ENCODE measurements around the gene EHBP1L1.

Gene EHBP1L1

DNA sequence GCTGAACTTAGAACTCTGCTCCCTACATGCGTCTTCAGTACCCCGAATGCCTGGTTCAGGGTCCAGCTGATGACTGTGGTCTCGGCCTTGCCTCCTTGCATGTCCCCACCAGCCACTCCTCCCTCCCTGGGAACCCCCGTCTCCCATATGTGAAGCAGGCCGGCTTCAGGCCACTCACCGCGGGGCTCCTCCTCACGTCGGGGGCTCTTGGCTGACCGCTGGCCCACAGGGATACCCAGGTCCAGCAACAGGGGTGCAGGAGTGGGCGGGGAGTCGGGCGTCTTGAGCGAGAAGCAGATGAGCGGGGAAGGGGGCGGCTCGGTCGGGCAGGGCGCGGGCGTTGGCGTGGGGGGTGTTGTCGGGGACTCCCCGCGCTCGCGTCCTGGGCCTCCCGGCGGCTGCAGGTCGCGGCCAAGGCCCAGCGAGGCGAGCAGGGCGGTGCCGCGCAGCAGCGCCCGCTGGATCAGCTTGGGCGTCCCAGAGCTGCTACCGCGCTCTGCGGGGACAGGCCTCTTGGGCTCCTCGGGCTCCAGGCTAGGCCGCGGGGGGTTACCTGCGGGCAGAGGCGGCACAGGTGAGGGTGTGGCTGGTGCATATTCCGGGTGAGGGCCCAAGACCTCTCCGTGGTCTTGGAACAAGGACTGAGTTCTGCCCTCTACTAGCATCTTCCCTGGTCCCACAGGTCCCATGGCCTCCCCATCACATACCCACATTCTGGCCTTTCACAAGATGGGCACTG is 23.5 kb downstream of the EHBP1L1 start:
- DNase-seq, result no peak

GRCh38 chr11:65599955-65600246 is 24.0 kb downstream of the EHBP1L1 start:
- DNase-seq, result no peak

GRCh38 chr11:65604258-65604657 is 28.4 kb downstream of the EHBP1L1 start:
- no peak for DNase-seq

- no peak for DNase-seq
Observed at GRCh38 chr11:65606876-65607613, 31.2 kb downstream of the EHBP1L1 start.

- no peak for DNase-seq
Observed at GRCh38 chr11:65607614-65608426, 32.0 kb downstream of the EHBP1L1 start.

DNA sequence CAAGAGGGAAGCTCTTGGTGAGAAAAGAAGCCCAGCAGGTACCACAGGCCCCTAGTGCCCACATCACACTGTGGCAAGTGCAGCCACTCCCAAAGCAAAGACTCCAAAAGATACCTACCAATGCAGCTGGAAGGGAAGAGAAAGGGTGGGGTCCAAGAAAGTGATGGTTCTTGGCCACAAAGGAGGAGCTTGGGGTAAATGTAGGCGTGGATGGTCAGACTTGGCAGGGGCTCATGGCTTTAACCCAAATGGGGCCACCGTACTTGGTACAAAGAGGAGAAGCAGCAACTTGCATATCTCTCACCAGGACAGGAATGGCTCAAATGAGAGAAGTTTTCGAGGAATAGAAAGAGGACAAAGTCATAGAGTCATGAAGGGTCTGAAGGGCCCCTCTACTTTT is 33.4 kb downstream of the EHBP1L1 start:
- no peak for DNase-seq

DNA sequence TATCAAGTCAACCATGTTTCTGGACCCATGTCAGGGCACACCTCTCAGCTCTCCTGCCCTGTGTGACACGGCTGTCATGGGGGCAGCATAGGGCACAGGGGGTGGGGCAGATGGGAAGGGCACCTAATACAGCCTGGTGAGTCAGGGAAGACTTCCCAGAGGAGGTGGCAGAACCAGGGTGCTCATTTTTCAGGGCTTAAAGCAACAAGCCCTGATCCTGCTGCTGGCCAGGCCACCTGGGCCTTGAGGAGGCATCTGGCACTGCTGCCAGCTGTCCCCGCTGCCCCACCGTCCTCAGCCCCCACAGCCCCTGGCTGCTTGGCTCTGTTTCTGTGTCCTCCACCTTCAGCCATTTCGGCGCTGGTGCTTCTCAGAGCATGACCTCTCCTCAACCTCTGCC is 33.8 kb downstream of the EHBP1L1 start:
- DNase-seq, result no peak

GRCh38 chr11:65610404-65610803 is 34.6 kb downstream of the EHBP1L1 start:
- no peak for DNase-seq

DNA sequence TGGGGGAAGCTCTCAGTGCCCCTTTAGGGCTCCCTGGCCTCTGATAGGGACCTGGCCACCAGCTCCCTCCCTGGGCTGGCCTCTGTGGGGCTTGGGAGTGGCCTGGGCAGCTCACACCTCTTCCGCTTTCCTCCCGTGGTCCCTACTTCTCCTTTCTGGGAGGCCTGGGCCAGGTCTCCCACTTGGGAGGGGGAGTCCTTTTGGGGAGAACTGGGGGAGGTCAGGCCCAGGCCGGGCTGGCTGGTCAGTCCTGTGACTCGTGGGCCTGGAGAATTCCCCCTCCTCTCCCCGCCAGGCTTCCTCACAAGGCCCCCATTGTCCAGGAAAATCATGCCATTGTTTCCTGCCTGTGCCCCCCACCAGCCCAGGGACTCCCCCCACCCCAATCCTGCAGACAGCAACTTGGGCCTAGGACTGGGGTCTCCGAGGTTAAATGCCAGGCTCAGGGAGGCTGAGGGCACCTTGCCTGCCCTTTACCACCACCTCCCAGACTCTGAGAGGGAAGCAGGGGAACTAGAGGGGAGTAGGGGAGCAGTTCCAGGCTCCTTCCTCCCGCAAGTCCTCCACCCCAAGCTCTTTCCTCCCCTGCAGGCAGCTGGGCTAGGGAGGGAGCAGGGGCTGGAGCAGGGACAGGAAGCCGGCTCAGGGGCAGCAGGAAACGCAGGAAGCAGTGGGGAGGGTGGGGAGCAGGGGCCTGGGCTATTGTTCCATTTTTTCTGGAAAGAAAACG is 35.3 kb downstream of the EHBP1L1 start:
- no peak for DNase-seq

GRCh38 chr11:65611758-65612603 is 36.1 kb downstream of the EHBP1L1 start:
- no peak for DNase-seq

- DNase-seq, result no peak
Observed at GRCh38 chr11:65612691-65613090, 36.8 kb downstream of the EHBP1L1 start.

DNA sequence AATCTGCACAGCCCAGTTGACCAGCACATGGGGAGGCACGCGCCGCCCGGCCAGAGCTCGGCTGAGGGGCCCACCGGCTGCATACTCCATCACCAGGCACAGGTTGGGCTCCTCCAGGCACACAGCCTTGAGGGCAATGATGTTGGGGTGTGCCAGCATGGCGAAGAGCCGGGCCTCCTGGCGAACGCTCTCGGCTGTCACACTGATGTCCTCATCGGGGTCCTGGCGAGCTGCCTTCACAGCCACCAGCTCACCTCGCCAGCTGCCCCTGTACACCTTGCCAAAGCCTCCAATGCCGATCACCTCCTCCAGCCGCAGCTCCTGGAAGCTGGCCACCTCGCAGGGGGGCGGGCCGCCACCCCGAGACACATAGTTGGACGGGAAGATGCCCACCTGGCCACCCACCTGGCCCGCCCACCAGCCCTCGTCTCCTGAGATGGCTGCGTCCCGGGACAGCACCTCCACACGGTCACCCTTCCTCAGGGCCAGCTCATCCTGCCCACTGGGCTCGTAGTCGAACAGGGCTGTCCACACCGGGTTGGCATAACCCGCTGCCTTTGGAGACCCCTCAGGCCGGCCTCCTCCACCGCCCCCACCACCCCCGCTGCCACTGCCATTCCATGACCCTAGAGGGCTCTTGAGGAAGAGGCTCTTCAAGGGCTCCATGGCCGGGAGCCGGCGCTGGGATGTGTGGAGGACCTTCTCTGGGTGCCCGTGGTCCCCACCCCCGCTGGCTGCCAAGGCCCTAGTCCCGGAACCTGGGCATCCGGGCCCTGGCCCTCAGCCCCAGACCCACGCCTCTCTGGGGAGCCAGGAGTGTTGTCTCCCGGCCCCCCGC is 37.5 kb downstream of the EHBP1L1 start:
- no peak for DNase-seq

DNA sequence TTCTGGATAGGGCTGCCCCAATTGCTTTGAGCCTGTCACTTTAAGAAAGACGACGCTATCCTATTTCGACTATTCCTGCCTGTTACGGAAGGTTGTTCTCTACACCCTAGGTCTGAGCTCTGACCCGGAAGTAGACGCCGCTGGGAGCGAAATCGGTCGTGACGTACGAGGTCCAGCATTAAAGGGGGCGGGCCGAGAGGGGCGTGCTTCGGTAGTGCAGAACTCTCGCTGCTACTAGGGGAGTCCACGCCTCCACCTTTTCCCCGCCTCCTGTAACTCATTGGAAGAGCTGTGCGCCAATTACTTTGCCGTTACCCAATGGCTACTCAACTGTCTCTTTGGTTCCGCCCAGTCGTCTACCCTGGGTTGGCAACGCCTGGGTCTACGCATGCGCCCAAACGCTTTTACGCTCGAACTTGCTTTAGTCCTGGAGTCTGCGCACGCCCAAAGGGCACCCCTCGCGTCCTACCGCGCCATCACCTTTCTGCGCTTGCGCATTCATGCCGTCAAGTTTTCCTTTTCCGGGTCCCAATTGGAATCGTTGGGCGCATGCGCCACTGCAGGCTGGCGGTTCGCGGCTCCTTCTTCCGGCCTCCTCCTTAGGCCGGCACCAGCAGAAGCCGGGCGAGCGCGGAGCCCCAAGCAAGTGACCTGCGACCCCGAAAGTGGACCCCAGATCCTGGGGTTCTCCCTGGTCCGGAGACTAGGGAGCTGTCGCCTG is 39.5 kb downstream of the EHBP1L1 start, which contains the start of gene PCNX3:
TSS of gene PCNX3 (plus strand) at position 548 of the 721 bp plus-strand sequence. CDS start 536 bp downstream, outside the sequence.
- DNase-seq, result peak; percentile 100

DNA sequence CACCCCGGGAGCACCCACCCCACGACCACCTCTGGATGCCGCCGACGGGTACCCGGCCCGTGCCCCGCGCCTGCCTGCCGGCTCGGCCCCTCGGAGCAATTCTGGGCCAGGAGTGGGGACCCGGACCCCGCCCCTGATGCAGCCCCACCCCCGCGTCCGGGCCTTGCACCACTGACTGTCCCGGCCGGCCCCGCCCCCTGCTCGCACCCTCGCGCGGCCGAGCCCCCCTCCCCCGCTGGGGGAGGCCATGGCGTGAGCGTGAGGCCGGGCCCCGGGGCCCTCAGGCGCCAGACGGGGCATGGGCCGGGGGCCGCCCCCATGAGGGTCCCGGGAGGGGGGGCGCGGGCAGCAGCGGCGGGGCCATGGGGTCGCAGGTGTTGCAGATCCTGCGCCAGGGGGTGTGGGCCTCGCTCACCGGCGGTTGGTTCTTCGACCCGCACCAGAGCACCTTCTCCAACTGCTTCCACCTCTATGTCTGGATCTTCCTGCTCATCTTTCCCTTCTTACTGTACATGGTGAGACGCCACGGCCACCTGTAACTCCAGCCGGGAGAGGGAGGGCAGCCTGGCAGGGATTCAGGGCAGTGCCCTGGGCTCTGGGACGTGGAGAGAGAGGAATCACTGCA is 40.2 kb downstream of the EHBP1L1 start:
- DNase-seq, result no peak

- DNase-seq, result no peak
Observed at GRCh38 chr11:65616575-65617001, 40.7 kb downstream of the EHBP1L1 start.

- DNase-seq, result no peak
Observed at GRCh38 chr11:65617136-65617850, 41.4 kb downstream of the EHBP1L1 start.

DNA sequence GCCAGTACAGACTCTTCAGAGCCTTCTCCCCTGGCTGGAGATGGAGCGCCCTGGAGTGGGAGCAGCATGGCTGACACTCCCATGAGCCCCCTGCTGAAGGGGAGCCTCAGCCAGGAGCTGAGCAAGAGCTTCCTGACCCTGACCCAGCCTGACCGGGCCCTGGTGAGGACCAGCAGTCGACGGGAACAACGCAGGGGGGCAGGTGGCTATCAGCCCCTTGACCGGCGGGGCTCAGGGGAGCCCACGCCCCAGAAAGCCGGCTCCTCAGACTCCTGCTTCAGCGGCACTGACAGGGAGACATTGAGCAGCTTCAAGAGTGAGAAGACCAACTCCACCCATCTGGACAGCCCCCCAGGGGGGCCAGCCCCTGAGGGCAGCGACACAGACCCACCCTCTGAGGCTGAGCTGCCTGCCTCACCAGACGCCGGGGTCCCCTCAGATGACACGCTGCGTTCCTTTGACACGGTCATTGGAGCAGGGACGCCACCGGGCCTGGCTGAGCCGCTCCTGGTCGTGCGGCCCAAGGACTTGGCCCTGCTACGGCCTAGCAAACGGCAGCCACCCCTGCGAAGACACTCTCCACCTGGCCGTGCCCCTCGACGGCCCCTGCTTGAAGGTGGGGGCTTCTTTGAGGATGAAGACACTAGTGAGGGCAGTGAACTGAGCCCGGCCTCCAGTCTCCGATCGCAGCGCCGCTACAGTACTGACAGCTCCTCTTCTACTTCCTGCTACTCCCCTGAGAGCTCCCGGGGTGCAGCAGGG is 42.3 kb downstream of the EHBP1L1 start:
- DNase-seq, result no peak

DNA sequence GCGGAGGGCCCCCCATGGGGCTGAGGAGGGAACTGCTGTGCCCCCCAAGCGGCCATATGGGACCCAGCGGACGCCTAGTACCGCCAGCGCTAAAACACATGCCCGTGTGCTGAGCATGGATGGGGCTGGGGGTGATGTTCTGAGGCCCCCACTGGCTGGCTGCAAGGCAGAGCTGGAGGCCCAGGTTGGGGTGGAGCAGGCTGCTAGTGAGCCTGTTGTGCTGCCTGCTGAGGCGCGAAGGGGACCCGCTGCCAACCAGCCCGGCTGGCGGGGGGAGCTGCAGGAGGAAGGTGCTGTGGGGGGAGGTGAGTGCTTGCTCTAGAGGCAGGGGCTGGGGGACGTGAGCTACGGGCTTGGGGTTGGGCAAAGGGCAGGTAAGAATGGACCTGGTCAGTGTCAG is 42.9 kb downstream of the EHBP1L1 start:
- no peak for DNase-seq

Measured in NCI-H1105 (cell line).